H1 (cell line): ENCODE data around the gene DEGS2. TPM values are rescaled to one million over a fixed set of nuclear protein-coding genes. Genes with fewer than 3 reads are reported as not detected.

Source experiments
- CTCF ChIA-PET: fragments of 300-600 bp; sonication (Branson Sonifier 250); formaldehyde crosslinking; loops from one replicate; lab custom pipeline; 2021; ENCODE audit not compliant: partially characterized antibody; lab: Charles Lee
- POLR2A ChIA-PET: fragments of 300-600 bp; sonication (Branson Sonifier 250); formaldehyde crosslinking; loops from one replicate; lab custom pipeline; 2021; ENCODE audit warnings: inconsistent platforms; ENCODE audit not compliant: partially characterized antibody; lab: Charles Lee
- DNase-seq, 2 experiments: peaks; one replicate each; pipeline versions ENCODE4 v3.0.0 to v3.0.0-alpha.2; 2010 to 2022; ENCODE audit warnings: low spot score in 2 of 2, low read depth in 1 of 2, mixed read lengths in 1 of 2
- FAIRE-seq: peaks from 2 replicates; lab custom pipeline; 2011; peaks lifted over from hg19 to GRCh38; lab: Jason Lieb, UNC
- H2AFZ ChIP-seq: 2 replicates; pipeline ENCODE4 v1.8.1; 2012; ENCODE audit warnings: low read length, inconsistent platforms
- H2AK5ac ChIP-seq: 2 replicates; pipeline ENCODE4 v1.6.1; 2013; ENCODE audit warnings: low read depth, low read length
- H2BK120ac ChIP-seq: replicated peaks from 2 replicates; pipeline ENCODE3; 2013; ENCODE audit warnings: low read depth, low read length, inconsistent platforms
- H2BK12ac ChIP-seq: 2 replicates; pipeline ENCODE4 v1.6.1; 2013; ENCODE audit warnings: low read depth, low read length
- H2BK15ac ChIP-seq: 2 replicates; pipeline ENCODE4 v1.6.1; 2013; ENCODE audit warnings: low read length
- H2BK20ac ChIP-seq: 2 replicates; pipeline ENCODE4 v1.6.1; 2013; ENCODE audit warnings: low read length
- H2BK5ac ChIP-seq: 2 replicates; pipeline ENCODE4 v1.6.1; 2013; ENCODE audit warnings: low read depth, low read length
- H3K14ac ChIP-seq: 2 replicates; pipeline ENCODE4 v1.6.1; 2013; ENCODE audit warnings: inconsistent platforms; ENCODE audit not compliant: insufficient read length
- H3K18ac ChIP-seq: 2 replicates; pipeline ENCODE4 v1.6.1; 2013; ENCODE audit warnings: low read length; ENCODE audit errors: extremely low read depth
- H3K23ac ChIP-seq: 2 replicates; pipeline ENCODE4 v1.6.1; 2013; ENCODE audit warnings: inconsistent platforms; ENCODE audit not compliant: insufficient read length
- H3K23me2 ChIP-seq: 2 replicates; pipeline ENCODE4 v1.6.1; 2013; ENCODE audit warnings: low read depth, low read length
- H3K27ac ChIP-seq: 2 replicates; pipeline ENCODE4 v1.6.1; 2011; ENCODE audit warnings: low read depth, low read length, inconsistent platforms
- H3K27me3 ChIP-seq, 4 experiments: replicated peaks in 1 of 4; 1 replicate in 1 of 4; 2 replicates in 3 of 4; pipeline versions ENCODE4 v1.6.1 to v1.8.1; 2011 to 2013; ENCODE audit warnings: low read length in 3 of 4, mild to moderate bottlenecking in 3 of 4, inconsistent platforms in 2 of 4, mixed read lengths in 2 of 4, moderate library complexity in 1 of 4; ENCODE audit not compliant: control insufficient read depth in 3 of 4, insufficient read depth in 3 of 4; ENCODE audit errors: extremely low read depth in 1 of 4
- H3K36me3 ChIP-seq, 4 experiments: 2 replicates each; pipeline versions ENCODE4 v1.6.1 to v1.8.1; 2011 to 2013; ENCODE audit warnings: mild to moderate bottlenecking in 4 of 4, low read length in 3 of 4, moderate library complexity in 2 of 4, control low read depth in 1 of 4, inconsistent platforms in 1 of 4; ENCODE audit not compliant: insufficient read depth in 4 of 4, control insufficient read depth in 2 of 4
- H3K4ac ChIP-seq: replicated peaks from 2 replicates; pipeline ENCODE3; 2013; ENCODE audit warnings: low read length, low read depth, mixed read lengths, inconsistent platforms; ENCODE audit not compliant: insufficient read length
- H3K4me1 ChIP-seq, 4 experiments: replicated peaks in 1 of 4; 1 replicate in 1 of 4; 2 replicates in 3 of 4; pipeline versions ENCODE4 v1.6.1 to v1.8.1; 2011 to 2013; ENCODE audit warnings: low read length in 3 of 4, inconsistent platforms in 2 of 4, mixed read lengths in 1 of 4; ENCODE audit not compliant: insufficient read depth in 4 of 4, control insufficient read depth in 3 of 4
- H3K4me2 ChIP-seq, 2 experiments: 2 replicates each; pipeline versions ENCODE4 v1.6.1 to v1.8.1; 2011 to 2013; ENCODE audit warnings: low read depth in 2 of 2, low read length in 2 of 2, control low read depth in 1 of 2, inconsistent platforms in 1 of 2, mild to moderate bottlenecking in 1 of 2; ENCODE audit not compliant: insufficient read depth in 1 of 2
- H3K4me3 ChIP-seq, 4 experiments: fragments of 200-600, 300-600 bp in 1 of 4; sonication (generic), shearing (Covaris generic), sonication (Bioruptor Twin) in 1 of 4; 2 replicates each; pipeline versions ENCODE4 v1.5.1 to v1.8.1; 2011 to 2016; ENCODE audit warnings: low read length in 4 of 4, low read depth in 3 of 4, control low read depth in 2 of 4, inconsistent platforms in 2 of 4, mild to moderate bottlenecking in 2 of 4, mixed read lengths in 1 of 4, moderate library complexity in 1 of 4; ENCODE audit not compliant: insufficient read depth in 2 of 4; ENCODE audit errors: extremely low read depth in 1 of 4
- H3K56ac ChIP-seq: replicated peaks from 2 replicates; pipeline ENCODE3; 2013; ENCODE audit warnings: low read depth, mild to moderate bottlenecking, mixed read lengths, low read length, inconsistent platforms; ENCODE audit not compliant: insufficient read length
- H3K79me1 ChIP-seq: 2 replicates; pipeline ENCODE4 v1.6.1; 2013; ENCODE audit warnings: low read depth, low read length, control low read depth
- H3K79me2 ChIP-seq, 2 experiments: 2 replicates each; pipeline versions ENCODE4 v1.6.1 to v1.8.1; 2012 to 2013; ENCODE audit warnings: low read length in 2 of 2, mild to moderate bottlenecking in 2 of 2, inconsistent platforms in 1 of 2; ENCODE audit not compliant: insufficient read depth in 2 of 2, control insufficient read depth in 1 of 2
- H3K9ac ChIP-seq, 4 experiments: replicated peaks in 1 of 4; 1 replicate in 1 of 4; 2 replicates in 3 of 4; pipeline versions ENCODE4 v1.6.1 to v1.8.1; 2011 to 2013; ENCODE audit warnings: low read depth in 3 of 4, low read length in 3 of 4, control low read depth in 2 of 4, mild to moderate bottlenecking in 2 of 4, moderate library complexity in 2 of 4, inconsistent platforms in 1 of 4; ENCODE audit errors: extremely low read depth in 1 of 4
- H3K9me3 ChIP-seq, 2 experiments: 2 replicates each; pipeline versions ENCODE4 v1.6.1 to v1.8.1; 2012 to 2013; ENCODE audit warnings: mild to moderate bottlenecking in 2 of 2, moderate library complexity in 2 of 2, control low read depth in 1 of 2, inconsistent platforms in 1 of 2, low read depth in 1 of 2, low read length in 1 of 2, mixed read lengths in 1 of 2; ENCODE audit not compliant: insufficient read depth in 2 of 2
- H4K20me1 ChIP-seq, 2 experiments: replicated peaks in 1 of 2; 2 replicates each; pipeline versions ENCODE3 to v1.8.1; 2011 to 2013; ENCODE audit warnings: inconsistent platforms in 2 of 2, low read length in 2 of 2, mild to moderate bottlenecking in 1 of 2; ENCODE audit not compliant: insufficient read depth in 2 of 2, control insufficient read depth in 1 of 2
- H4K5ac ChIP-seq: 2 replicates; pipeline ENCODE4 v1.6.1; 2013; ENCODE audit warnings: low read length, low read depth, mixed read lengths, inconsistent platforms; ENCODE audit not compliant: insufficient read length
- H4K8ac ChIP-seq: 2 replicates; pipeline ENCODE4 v1.8.0; 2013; ENCODE audit warnings: mild to moderate bottlenecking, moderate library complexity, low read length, inconsistent platforms; ENCODE audit not compliant: insufficient read depth; ENCODE audit errors: extremely low read depth
- H4K91ac ChIP-seq: replicated peaks from 2 replicates; pipeline ENCODE3; 2013; ENCODE audit warnings: low read length, mixed read lengths, inconsistent platforms; ENCODE audit not compliant: insufficient read length
- ASH2L ChIP-seq: fragments of 200-600, 300-600 bp; sonication (generic); IDR thresholded peaks from one replicate; pipeline ENCODE4 v1.7.1; 2017; ENCODE audit warnings: low read length
- BRCA1 ChIP-seq: IDR thresholded peaks from 2 replicates; pipeline ENCODE4 v1.6.1; 2012; ENCODE audit warnings: low read depth, low read length, improper control_type of control experiment
- EZH2 ChIP-seq: fragments of 200-600 bp; sonication (generic); IDR thresholded peaks from 2 replicates; pipeline ENCODE4 v1.7.1; 2012; ENCODE audit warnings: low read depth, mild to moderate bottlenecking, moderate library complexity, low read length, inconsistent platforms; ENCODE audit not compliant: severe bottlenecking
- JUND ChIP-seq: IDR thresholded peaks from 2 replicates; pipeline ENCODE4 v1.6.1; 2011; ENCODE audit warnings: mild to moderate bottlenecking, improper control_type of control experiment, low read length
- KDM4A ChIP-seq: IDR thresholded peaks from one replicate; pipeline ENCODE4 v1.7.1; 2012; ENCODE audit warnings: low read depth, mild to moderate bottlenecking, moderate library complexity, low read length, inconsistent platforms; ENCODE audit not compliant: severe bottlenecking
- MAFK ChIP-seq: IDR thresholded peaks from 2 replicates; pipeline ENCODE4 v1.6.1; 2012; ENCODE audit warnings: low read depth, mild to moderate bottlenecking, improper control_type of control experiment, low read length
- RBBP5 ChIP-seq: IDR thresholded peaks from 2 replicates; pipeline ENCODE4 v1.7.1; 2012; ENCODE audit warnings: low read depth, mild to moderate bottlenecking, inconsistent platforms, low read length, moderate library complexity, borderline replicate concordance
- SIN3A ChIP-seq, 2 experiments: IDR thresholded peaks in 1 of 2; conservative IDR thresholded peaks in 1 of 2; 2 replicates each; pipeline ENCODE4 v1.6.1; 2011 to 2012; ENCODE audit warnings: low read length in 2 of 2, improper control_type of control experiment in 1 of 2, low read depth in 1 of 2, mild to moderate bottlenecking in 1 of 2
- SIX5 ChIP-seq: IDR thresholded peaks from 2 replicates; pipeline ENCODE4 v1.6.1; 2011; ENCODE audit warnings: mild to moderate bottlenecking, low read depth, low read length
- SP2 ChIP-seq: IDR thresholded peaks from 2 replicates; pipeline ENCODE4 v1.6.1; 2012; ENCODE audit warnings: mild to moderate bottlenecking, low read length, inconsistent platforms
- SUZ12 ChIP-seq: fragments of 200-600 bp; sonication (generic); IDR thresholded peaks from 2 replicates; pipeline ENCODE4 v1.6.1; 2012; ENCODE audit warnings: mild to moderate bottlenecking, inconsistent platforms, low read length, moderate library complexity, mixed read lengths
- WGBS, 2 experiments: shearing (Covaris generic) in 1 of 2; methylation state at CpG; one replicate each; pipeline versions ENCODE4 v1.1.6 to v1.1.7; 2013 to 2015; ENCODE audit warnings: low lambda C conversion rate in 2 of 2, mixed read lengths in 2 of 2, inconsistent platforms in 1 of 2, low coverage in 1 of 2, missing lambda C conversion rate in 1 of 2; ENCODE audit not compliant: insufficient replicate concordance in 2 of 2, insufficient coverage in 1 of 2, insufficient read length in 1 of 2; ENCODE audit errors: extremely low coverage in 1 of 2, missing lambda C conversion rate in 1 of 2; 5-methylcytosine and 5-hydroxymethylcytosine counted together
- polyA plus RNA-seq, 7 experiments: library from polyadenylated mRNA; depleted of rRNA in 3 of 7; stranded (reverse) in 5 of 7; unstranded in 2 of 7; fragments of >200 nt in 5 of 7; fragments of 200-250 nt in 2 of 7; gene quantifications; 1 replicate in 5 of 7; 2 replicates in 1 of 7; 4 replicates in 1 of 7; pipeline versions ENCODE4 v1.2.1 to v1.2.3, GENCODE V29; 2011 to 2013; ENCODE audit warnings: missing spikeins in 2 of 7, mixed read lengths in 2 of 7
- total RNA-seq: library from RNA; stranded (reverse); fragmentation: NEBNext Ultra II Directional; extraction: Animal tissue kit (Norgen Biotek cat#: 25700); gene quantifications from 2 replicates; pipeline ENCODE4 v1.2.1, GENCODE V29; 2021
- TF ChIP-seq, protein P1 (sequence below): IDR thresholded peaks from 2 replicates; pipeline ENCODE4 v1.6.1; 2011; ENCODE audit warnings: low read length, improper control_type of control experiment

DEGS2 gene
- total and polyA plus RNA-seq, 2 of the 8 experiments (the other 6 are each of a cell fraction or from before 2014, with no cell fraction given) = 0.61 to 0.82 TPM

DNA sequence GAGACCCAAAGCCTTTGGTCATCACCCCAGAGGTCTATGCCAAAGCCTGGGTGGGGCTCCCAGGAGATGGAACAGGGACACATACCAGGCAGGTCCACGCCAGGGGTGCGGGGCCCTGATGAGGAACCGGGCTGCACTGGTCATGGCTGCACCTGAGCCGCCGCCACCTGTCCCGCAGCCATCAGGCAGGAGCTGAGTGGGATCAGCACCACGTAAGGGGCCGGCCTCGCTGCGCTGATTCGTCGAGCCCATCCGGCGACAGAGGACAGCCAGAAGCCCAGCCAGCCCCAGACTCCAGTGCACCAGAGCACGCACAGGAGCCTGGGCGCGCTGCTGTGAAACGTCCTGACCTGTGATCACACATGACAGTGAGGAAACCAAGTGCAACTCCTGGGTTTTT, 15.9 kb downstream of the DEGS2 start:
- FAIRE-seq = no peak
- H2BK12ac ChIP-seq = no peak overlapping the region
- no peak overlapping the region for H3K23ac ChIP-seq
- H3K4me3 ChIP-seq = no peak overlapping the region
- DNase-seq = no peak
- H3K18ac ChIP-seq = no peak overlapping the region
- no peak overlapping the region for H4K91ac ChIP-seq
- H3K36me3 ChIP-seq = 0 out of 8 replicates have a peak, but pooled peaks cover 0 to 3% (median 0%) of the 10 kb centered on the region in 4 experiments
- ChIA-PET POLR2A (interaction anchor here (1.4 kb wide), 1 partner anchor 10 kb away, joined by 4 read pairs; no protein-coding TSS in a partner anchor), CTCF (interaction anchor here (1.0 to 22.9 kb wide), 6 partner anchors 9 to 161 kb away, joined by 3 to 307 read pairs (median 4); partner anchors contain the start of gene DEGS2)
- no peak overlapping the region for H4K5ac ChIP-seq
- peaks cover 0 to 8% of the 10 kb centered on the region in 2 experiments for H4K20me1 ChIP-seq
- TF ChIP-seq, protein P1, sequence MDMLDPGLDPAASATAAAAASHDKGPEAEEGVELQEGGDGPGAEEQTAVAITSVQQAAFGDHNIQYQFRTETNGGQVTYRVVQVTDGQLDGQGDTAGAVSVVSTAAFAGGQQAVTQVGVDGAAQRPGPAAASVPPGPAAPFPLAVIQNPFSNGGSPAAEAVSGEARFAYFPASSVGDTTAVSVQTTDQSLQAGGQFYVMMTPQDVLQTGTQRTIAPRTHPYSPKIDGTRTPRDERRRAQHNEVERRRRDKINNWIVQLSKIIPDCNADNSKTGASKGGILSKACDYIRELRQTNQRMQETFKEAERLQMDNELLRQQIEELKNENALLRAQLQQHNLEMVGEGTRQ = no peak
- TF ChIP-seq SIX5 (no peak), MAFK (no peak), SP2 (no peak), RBBP5 (no peak), JUND (no peak), SIN3A (conservative IDR thresholded peaks at IDR 0.05 in 1 of 2, IDR thresholded peaks at IDR 0.05 in 1 of 2; ENCODE audit: low read depth in 1 of 2, low read length in 2 of 2) (no peak), BRCA1 (no peak), SUZ12 (no peak), EZH2 (no peak), ASH2L (no peak), KDM4A (no peak)
- no peak overlapping the region for H3K4ac ChIP-seq
- H2BK5ac ChIP-seq = no peak overlapping the region
- no peak overlapping the region for H4K8ac ChIP-seq
- no peak overlapping the region for H2BK20ac ChIP-seq
- H2BK15ac ChIP-seq = no peak overlapping the region
- H3K27me3 ChIP-seq = no peaks in the 10 kb centered on the region; a peak in 1 of 7 replicates
- H2BK120ac ChIP-seq = no peak overlapping the region
- H2AK5ac ChIP-seq = no peak overlapping the region
- no peak overlapping the region for H3K27ac ChIP-seq
- no peak overlapping the region for H3K56ac ChIP-seq
- WGBS, 2 experiments = 94% methylated on average over 16 of the region's 18 CpGs; no CpG with 5 or more reads in 1 of the 2 experiments
- H3K79me1 ChIP-seq = peaks cover 3% of the 10 kb centered on the region; the same call in 1 of the 2 replicates
- H3K23me2 ChIP-seq = no peaks in the 10 kb centered on the region
- H3K9ac ChIP-seq = no peak overlapping the region
- H3K4me1 ChIP-seq = peaks cover 0 to 11% (median 5%) of the 10 kb centered on the region in 4 experiments; a peak in 5 of 7 replicates
- no peak overlapping the region for H2AFZ ChIP-seq
- no peaks in the 10 kb centered on the region for H3K9me3 ChIP-seq
- H3K79me2 ChIP-seq = no peaks in the 10 kb centered on the region
- H3K4me2 ChIP-seq = no peak overlapping the region
- no peak overlapping the region for H3K14ac ChIP-seq
